ENCODE data around the gene PNPLA3. TPM values are rescaled to one million over a fixed set of nuclear protein-coding genes. Genes with fewer than 3 reads are reported as not detected.

PNPLA3 gene
- total RNA-seq, 4 donors from 2014 or later = 0.58 to 1.3 TPM; not detected in 2

GRCh38 chr22:43941449-43941848, 17.8 kb downstream of the PNPLA3 start:
- Histone ChIP-seq H3K4me3 (no peak overlapping the region), H3K27ac (no peak overlapping the region), H3K4me1 (no peaks in the 10 kb centered on the region), H3K27me3 (no peaks in the 10 kb centered on the region), H3K9me3 (no peaks in the 10 kb centered on the region), H3K36me3 (no peaks in the 10 kb centered on the region)
- TF ChIP-seq POLR2A (IDR thresholded peaks at IDR 0.05) = no peak
- TF ChIP-seq, protein P1, sequence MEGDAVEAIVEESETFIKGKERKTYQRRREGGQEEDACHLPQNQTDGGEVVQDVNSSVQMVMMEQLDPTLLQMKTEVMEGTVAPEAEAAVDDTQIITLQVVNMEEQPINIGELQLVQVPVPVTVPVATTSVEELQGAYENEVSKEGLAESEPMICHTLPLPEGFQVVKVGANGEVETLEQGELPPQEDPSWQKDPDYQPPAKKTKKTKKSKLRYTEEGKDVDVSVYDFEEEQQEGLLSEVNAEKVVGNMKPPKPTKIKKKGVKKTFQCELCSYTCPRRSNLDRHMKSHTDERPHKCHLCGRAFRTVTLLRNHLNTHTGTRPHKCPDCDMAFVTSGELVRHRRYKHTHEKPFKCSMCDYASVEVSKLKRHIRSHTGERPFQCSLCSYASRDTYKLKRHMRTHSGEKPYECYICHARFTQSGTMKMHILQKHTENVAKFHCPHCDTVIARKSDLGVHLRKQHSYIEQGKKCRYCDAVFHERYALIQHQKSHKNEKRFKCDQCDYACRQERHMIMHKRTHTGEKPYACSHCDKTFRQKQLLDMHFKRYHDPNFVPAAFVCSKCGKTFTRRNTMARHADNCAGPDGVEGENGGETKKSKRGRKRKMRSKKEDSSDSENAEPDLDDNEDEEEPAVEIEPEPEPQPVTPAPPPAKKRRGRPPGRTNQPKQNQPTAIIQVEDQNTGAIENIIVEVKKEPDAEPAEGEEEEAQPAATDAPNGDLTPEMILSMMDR (IDR thresholded peaks at IDR 0.05) = no peak
- intact Hi-C loops (cut with DNase I; ENCODE audit: low total_unique reads) = no loop called here
- no peak for DNase-seq

- H3K9me3 ChIP-seq = no peaks in the 10 kb centered on the region
- H3K4me1 ChIP-seq = no peaks in the 10 kb centered on the region
- no peaks in the 10 kb centered on the region for H3K27me3 ChIP-seq
- intact Hi-C loops (cut with DNase I; ENCODE audit: low total_unique reads) = no loop called here
- no peak for DNase-seq
- TF ChIP-seq, protein P1 (IDR thresholded peaks at IDR 0.05) = no peak
- TF ChIP-seq POLR2A (IDR thresholded peaks at IDR 0.05) = no peak
- H3K27ac ChIP-seq = no peak overlapping the region
- no peaks in the 10 kb centered on the region for H3K36me3 ChIP-seq
- H3K4me3 ChIP-seq = no peak overlapping the region
These were observed 21.2 kb downstream of the PNPLA3 start for GRCh38 chr22:43944670-43945430.

- Histone ChIP-seq H3K36me3 (no peaks in the 10 kb centered on the region), H3K4me3 (no peak overlapping the region), H3K9me3 (no peaks in the 10 kb centered on the region), H3K27me3 (no peaks in the 10 kb centered on the region), H3K27ac (no peak overlapping the region), H3K4me1 (no peaks in the 10 kb centered on the region)
- DNase-seq = peak in 1 of 2 donors; percentile 25
- intact Hi-C loops (cut with DNase I; ENCODE audit: low total_unique reads) = no loop called here
- TF ChIP-seq POLR2A (IDR thresholded peaks at IDR 0.05) = no peak
- TF ChIP-seq, protein P1 (IDR thresholded peaks at IDR 0.05) = peak; percentile 12 to 42 (median 24)
These were observed 22.2 kb downstream of the PNPLA3 start for GRCh38 chr22:43945632-43946383.

DNA sequence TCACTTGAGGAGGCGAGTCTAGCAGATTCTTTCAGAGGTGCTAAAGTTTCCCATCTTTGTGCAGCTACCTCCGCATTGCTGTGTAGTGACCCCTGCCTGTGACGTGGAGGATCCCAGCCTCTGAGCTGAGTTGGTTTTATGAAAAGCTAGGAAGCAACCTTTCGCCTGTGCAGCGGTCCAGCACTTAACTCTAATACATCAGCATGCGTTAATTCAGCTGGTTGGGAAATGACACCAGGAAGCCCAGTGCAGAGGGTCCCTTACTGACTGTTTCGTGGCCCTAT, 22.7 kb downstream of the PNPLA3 start:
- Histone ChIP-seq H3K4me1 (no peaks in the 10 kb centered on the region), H3K36me3 (no peaks in the 10 kb centered on the region), H3K9me3 (no peaks in the 10 kb centered on the region), H3K27ac (no peak overlapping the region), H3K27me3 (no peaks in the 10 kb centered on the region), H3K4me3 (no peak overlapping the region)
- DNase-seq = no peak
- intact Hi-C loops (cut with DNase I; ENCODE audit: low total_unique reads) = no loop called here
- TF ChIP-seq POLR2A (IDR thresholded peaks at IDR 0.05) = no peak
- TF ChIP-seq, protein P1 (IDR thresholded peaks at IDR 0.05) = no peak

- no peak for TF ChIP-seq POLR2A (IDR thresholded peaks at IDR 0.05)
- no peaks in the 10 kb centered on the region for H3K27me3 ChIP-seq
- H3K4me1 ChIP-seq = no peaks in the 10 kb centered on the region
- intact Hi-C loops (cut with DNase I; ENCODE audit: low total_unique reads) = no loop called here
- H3K9me3 ChIP-seq = no peaks in the 10 kb centered on the region
- H3K27ac ChIP-seq = no peak overlapping the region
- DNase-seq = no peak
- no peak overlapping the region for H3K4me3 ChIP-seq
- no peaks in the 10 kb centered on the region for H3K36me3 ChIP-seq
These were observed 25.3 kb downstream of the PNPLA3 start for GRCh38 chr22:43948836-43949406.

Measured in uterus (tissue), 4 donors.